ENCODE data around the gene H6PD.

DNA sequence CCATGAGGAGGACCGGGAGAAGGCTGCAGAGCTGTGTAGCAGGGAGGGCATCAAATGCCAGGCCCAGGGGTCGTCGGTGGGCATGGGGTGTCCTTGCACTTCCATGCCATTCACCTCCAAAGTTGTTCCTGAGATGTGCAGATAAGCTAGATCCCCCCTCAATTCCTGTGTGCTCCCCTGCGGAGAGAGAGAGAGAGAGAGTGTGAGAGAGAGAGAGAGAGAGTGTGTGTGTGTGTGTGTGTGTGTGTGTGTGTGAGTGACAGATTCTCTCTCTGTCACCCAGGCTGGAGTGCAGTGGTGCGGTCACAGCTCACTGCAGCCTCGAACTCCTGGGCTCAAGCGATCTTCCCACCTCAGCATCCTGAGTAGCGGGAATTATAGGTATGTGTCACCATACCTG is 74.5 kb downstream of the H6PD start:
- TF ChIP-seq, protein P1, sequence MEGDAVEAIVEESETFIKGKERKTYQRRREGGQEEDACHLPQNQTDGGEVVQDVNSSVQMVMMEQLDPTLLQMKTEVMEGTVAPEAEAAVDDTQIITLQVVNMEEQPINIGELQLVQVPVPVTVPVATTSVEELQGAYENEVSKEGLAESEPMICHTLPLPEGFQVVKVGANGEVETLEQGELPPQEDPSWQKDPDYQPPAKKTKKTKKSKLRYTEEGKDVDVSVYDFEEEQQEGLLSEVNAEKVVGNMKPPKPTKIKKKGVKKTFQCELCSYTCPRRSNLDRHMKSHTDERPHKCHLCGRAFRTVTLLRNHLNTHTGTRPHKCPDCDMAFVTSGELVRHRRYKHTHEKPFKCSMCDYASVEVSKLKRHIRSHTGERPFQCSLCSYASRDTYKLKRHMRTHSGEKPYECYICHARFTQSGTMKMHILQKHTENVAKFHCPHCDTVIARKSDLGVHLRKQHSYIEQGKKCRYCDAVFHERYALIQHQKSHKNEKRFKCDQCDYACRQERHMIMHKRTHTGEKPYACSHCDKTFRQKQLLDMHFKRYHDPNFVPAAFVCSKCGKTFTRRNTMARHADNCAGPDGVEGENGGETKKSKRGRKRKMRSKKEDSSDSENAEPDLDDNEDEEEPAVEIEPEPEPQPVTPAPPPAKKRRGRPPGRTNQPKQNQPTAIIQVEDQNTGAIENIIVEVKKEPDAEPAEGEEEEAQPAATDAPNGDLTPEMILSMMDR (IDR thresholded peaks at IDR 0.05; ENCODE audit: insufficient read depth, low read length): no peak
- TF ChIP-seq POLR2AphosphoS5 (IDR thresholded peaks at IDR 0.05; ENCODE audit: low read depth) (no peak), GABPA (IDR thresholded peaks at IDR 0.05; ENCODE audit: low read depth) (no peak)
- TF ChIP-seq, protein P2, sequence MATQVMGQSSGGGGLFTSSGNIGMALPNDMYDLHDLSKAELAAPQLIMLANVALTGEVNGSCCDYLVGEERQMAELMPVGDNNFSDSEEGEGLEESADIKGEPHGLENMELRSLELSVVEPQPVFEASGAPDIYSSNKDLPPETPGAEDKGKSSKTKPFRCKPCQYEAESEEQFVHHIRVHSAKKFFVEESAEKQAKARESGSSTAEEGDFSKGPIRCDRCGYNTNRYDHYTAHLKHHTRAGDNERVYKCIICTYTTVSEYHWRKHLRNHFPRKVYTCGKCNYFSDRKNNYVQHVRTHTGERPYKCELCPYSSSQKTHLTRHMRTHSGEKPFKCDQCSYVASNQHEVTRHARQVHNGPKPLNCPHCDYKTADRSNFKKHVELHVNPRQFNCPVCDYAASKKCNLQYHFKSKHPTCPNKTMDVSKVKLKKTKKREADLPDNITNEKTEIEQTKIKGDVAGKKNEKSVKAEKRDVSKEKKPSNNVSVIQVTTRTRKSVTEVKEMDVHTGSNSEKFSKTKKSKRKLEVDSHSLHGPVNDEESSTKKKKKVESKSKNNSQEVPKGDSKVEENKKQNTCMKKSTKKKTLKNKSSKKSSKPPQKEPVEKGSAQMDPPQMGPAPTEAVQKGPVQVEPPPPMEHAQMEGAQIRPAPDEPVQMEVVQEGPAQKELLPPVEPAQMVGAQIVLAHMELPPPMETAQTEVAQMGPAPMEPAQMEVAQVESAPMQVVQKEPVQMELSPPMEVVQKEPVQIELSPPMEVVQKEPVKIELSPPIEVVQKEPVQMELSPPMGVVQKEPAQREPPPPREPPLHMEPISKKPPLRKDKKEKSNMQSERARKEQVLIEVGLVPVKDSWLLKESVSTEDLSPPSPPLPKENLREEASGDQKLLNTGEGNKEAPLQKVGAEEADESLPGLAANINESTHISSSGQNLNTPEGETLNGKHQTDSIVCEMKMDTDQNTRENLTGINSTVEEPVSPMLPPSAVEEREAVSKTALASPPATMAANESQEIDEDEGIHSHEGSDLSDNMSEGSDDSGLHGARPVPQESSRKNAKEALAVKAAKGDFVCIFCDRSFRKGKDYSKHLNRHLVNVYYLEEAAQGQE (IDR thresholded peaks at IDR 0.05; ENCODE audit: insufficient replicate concordance, low read depth): no peak
